SK-N-SH treated with all-trans-retinoic acid at 6 μM for 48 hours (cell line): Measurements from ENCODE around the gene EDARADD.

Experiments used
- BACH2 ChIP-seq: fragments of 250-450 bp; sonication (Bioruptor Pico); IDR thresholded peaks from 2 replicates; pipeline ENCODE4 v1.9.0; 2021; ENCODE audit warnings: mild to moderate bottlenecking, borderline replicate concordance
- GLIS3 ChIP-seq: fragments of 250-450 bp; sonication (Bioruptor Pico); IDR thresholded peaks from 2 replicates; pipeline ENCODE4 v1.5.0; 2020; ENCODE audit warnings: mild to moderate bottlenecking, moderate library complexity
- ISL1 ChIP-seq: fragments of 250-450 bp; sonication (Bioruptor Pico); IDR thresholded peaks from 2 replicates; pipeline ENCODE4 v2.1.2; 2022; ENCODE audit warnings: mild to moderate bottlenecking, moderate library complexity
- RARB ChIP-seq: fragments of 250-450 bp; sonication (Bioruptor Pico); IDR thresholded peaks from 2 replicates; pipeline ENCODE4 v1.8.0; 2021; ENCODE audit warnings: mild to moderate bottlenecking, moderate library complexity
- TCF4 ChIP-seq: fragments of 250-450 bp; sonication (Bioruptor Pico); IDR thresholded peaks from 2 replicates; pipeline ENCODE4 v1.8.0; 2021; ENCODE audit warnings: mild to moderate bottlenecking, moderate library complexity, borderline replicate concordance
- TSHZ2 ChIP-seq: fragments of 250-450 bp; sonication (Bioruptor Pico); IDR thresholded peaks from 2 replicates; pipeline ENCODE4 v1.5.0; 2020; ENCODE audit warnings: mild to moderate bottlenecking, moderate library complexity
- ZFP3 ChIP-seq: fragments of 250-450 bp; sonication (Bioruptor Pico); IDR thresholded peaks from 2 replicates; pipeline ENCODE4 v1.5.0; 2020; ENCODE audit warnings: mild to moderate bottlenecking, moderate library complexity
- ZFP30 ChIP-seq: fragments of 450-650 bp; formaldehyde crosslinking; IDR thresholded peaks from 2 replicates; pipeline ENCODE4 v1.5.0; 2022; ENCODE audit warnings: mild to moderate bottlenecking, moderate library complexity
- ZNF565 ChIP-seq: fragments of 450-650 bp; formaldehyde crosslinking; conservative IDR thresholded peaks from 2 replicates; pipeline ENCODE4 v1.5.0; 2020; ENCODE audit warnings: low read depth, mild to moderate bottlenecking, moderate library complexity
- TF ChIP-seq, protein P1 (sequence below): fragments of 250-450 bp; sonication (Bioruptor Pico); IDR thresholded peaks from 2 replicates; pipeline ENCODE4 v1.8.0; 2020; ENCODE audit warnings: mild to moderate bottlenecking, moderate library complexity, borderline replicate concordance

- TF ChIP-seq, protein P1, sequence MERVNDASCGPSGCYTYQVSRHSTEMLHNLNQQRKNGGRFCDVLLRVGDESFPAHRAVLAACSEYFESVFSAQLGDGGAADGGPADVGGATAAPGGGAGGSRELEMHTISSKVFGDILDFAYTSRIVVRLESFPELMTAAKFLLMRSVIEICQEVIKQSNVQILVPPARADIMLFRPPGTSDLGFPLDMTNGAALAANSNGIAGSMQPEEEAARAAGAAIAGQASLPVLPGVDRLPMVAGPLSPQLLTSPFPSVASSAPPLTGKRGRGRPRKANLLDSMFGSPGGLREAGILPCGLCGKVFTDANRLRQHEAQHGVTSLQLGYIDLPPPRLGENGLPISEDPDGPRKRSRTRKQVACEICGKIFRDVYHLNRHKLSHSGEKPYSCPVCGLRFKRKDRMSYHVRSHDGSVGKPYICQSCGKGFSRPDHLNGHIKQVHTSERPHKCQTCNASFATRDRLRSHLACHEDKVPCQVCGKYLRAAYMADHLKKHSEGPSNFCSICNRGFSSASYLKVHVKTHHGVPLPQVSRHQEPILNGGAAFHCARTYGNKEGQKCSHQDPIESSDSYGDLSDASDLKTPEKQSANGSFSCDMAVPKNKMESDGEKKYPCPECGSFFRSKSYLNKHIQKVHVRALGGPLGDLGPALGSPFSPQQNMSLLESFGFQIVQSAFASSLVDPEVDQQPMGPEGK, result no peak
- TF ChIP-seq ZNF565 (CRISPR knock-in tag) (no peak), TCF4 (no peak), ISL1 (no peak), GLIS3 (no peak), BACH2 (CRISPR knock-in tag) (no peak), ZFP30 (CRISPR knock-in tag) (no peak), ZFP3 (no peak), RARB (CRISPR knock-in tag) (no peak), TSHZ2 (CRISPR knock-in tag) (no peak)
These were observed 26.9 kb downstream of the EDARADD start for GRCh38 chr1:236421022-236421421.
